Skeletal muscle cell (primary cell): ENCODE data around the gene TMEM123.
"Not testable (repeated sequence)": the region's sequence is repeated elsewhere in the genome, so short reads cannot be mapped to it uniquely, and the experiment has no call there.

Experiments used
- DNase-seq: peaks from one replicate; pipeline ENCODE4 v3.0.0-alpha.2; 2010; ENCODE audit warnings: low read depth
- H3K4me3 ChIP-seq: 2 replicates; pipeline ENCODE4 v1.5.1; 2011; ENCODE audit warnings: low read depth, mild to moderate bottlenecking, control low read depth, low read length, moderate library complexity

Gene TMEM123

GRCh38 chr11:102382384-102382783 lies 70.2 kb downstream of the TMEM123 start:
- no peak overlapping the region for H3K4me3 ChIP-seq
- DNase-seq = no peak

- no peak overlapping the region for H3K4me3 ChIP-seq
- DNase-seq = no peak
Observed at GRCh38 chr11:102378818-102379217, 73.7 kb downstream of the TMEM123 start.

- H3K4me3 ChIP-seq = no peak overlapping the region
- DNase-seq = no peak
Observed at GRCh38 chr11:102377891-102378290, 74.7 kb downstream of the TMEM123 start.

GRCh38 chr11:102375720-102376399 lies 76.7 kb downstream of the TMEM123 start:
- H3K4me3 ChIP-seq = no peak overlapping the region
- no peak for DNase-seq

GRCh38 chr11:102374633-102375424 lies 77.7 kb downstream of the TMEM123 start:
- not testable (repeated sequence) for H3K4me3 ChIP-seq, DNase-seq

GRCh38 chr11:102368472-102368871 lies 84.1 kb downstream of the TMEM123 start:
- no peak overlapping the region for H3K4me3 ChIP-seq
- no peak for DNase-seq

GRCh38 chr11:102367364-102367763 lies 85.2 kb downstream of the TMEM123 start:
- DNase-seq = no peak
- H3K4me3 ChIP-seq = no peak overlapping the region

GRCh38 chr11:102364991-102365390 lies 87.6 kb downstream of the TMEM123 start:
- no peak for DNase-seq
- H3K4me3 ChIP-seq = no peak overlapping the region

GRCh38 chr11:102361086-102362031 lies 91.2 kb downstream of the TMEM123 start:
- H3K4me3 ChIP-seq = no peak overlapping the region
- DNase-seq = no peak

GRCh38 chr11:102360681-102361080 lies 91.9 kb downstream of the TMEM123 start:
- DNase-seq = no peak
- H3K4me3 ChIP-seq = no peak overlapping the region

- H3K4me3 ChIP-seq = no peak overlapping the region
- no peak for DNase-seq
Observed at GRCh38 chr11:102359372-102359771, 93.2 kb downstream of the TMEM123 start.

- DNase-seq = no peak
- H3K4me3 ChIP-seq = no peak overlapping the region
Observed at GRCh38 chr11:102357116-102357515, 95.4 kb downstream of the TMEM123 start.

- peak overlapping the region; percentile 86 for H3K4me3 ChIP-seq
- DNase-seq = no peak
Observed at GRCh38 chr11:102347462-102348370, 104.8 kb downstream of the TMEM123 start.

GRCh38 chr11:102346748-102347461 lies 105.7 kb downstream of the TMEM123 start, which contains the start of gene BIRC2:
TSS of gene BIRC2 (plus strand) at chr11:102347214. CDS start at chr11:102349855, 2,641 bp downstream.
- DNase-seq = peak; percentile 64
- H3K4me3 ChIP-seq = peak within 1 kb of the TSS; percentile 86

GRCh38 chr11:102346456-102346747 lies 106.2 kb downstream of the TMEM123 start:
- DNase-seq = no peak
- peak overlapping the region; percentile 86 for H3K4me3 ChIP-seq
